Loucy (cell line): ENCODE data around the gene VAPB.

ENCODE experiments used
- EZH2phosphoT487 ChIP-seq: fragments of 200-600 bp; IDR thresholded peaks from 2 replicates; pipeline ENCODE4 v1.6.1; 2018; ENCODE audit warnings: antibody characterized with exemption, mild to moderate bottlenecking, moderate library complexity, borderline replicate concordance
- TF ChIP-seq, protein P1 (sequence below): fragments of 200-600 bp; sonication (generic); conservative IDR thresholded peaks from 2 replicates; pipeline ENCODE4 v1.5.1; 2014; ENCODE audit warnings: mild to moderate bottlenecking, antibody characterized with exemption, low read length

DNA sequence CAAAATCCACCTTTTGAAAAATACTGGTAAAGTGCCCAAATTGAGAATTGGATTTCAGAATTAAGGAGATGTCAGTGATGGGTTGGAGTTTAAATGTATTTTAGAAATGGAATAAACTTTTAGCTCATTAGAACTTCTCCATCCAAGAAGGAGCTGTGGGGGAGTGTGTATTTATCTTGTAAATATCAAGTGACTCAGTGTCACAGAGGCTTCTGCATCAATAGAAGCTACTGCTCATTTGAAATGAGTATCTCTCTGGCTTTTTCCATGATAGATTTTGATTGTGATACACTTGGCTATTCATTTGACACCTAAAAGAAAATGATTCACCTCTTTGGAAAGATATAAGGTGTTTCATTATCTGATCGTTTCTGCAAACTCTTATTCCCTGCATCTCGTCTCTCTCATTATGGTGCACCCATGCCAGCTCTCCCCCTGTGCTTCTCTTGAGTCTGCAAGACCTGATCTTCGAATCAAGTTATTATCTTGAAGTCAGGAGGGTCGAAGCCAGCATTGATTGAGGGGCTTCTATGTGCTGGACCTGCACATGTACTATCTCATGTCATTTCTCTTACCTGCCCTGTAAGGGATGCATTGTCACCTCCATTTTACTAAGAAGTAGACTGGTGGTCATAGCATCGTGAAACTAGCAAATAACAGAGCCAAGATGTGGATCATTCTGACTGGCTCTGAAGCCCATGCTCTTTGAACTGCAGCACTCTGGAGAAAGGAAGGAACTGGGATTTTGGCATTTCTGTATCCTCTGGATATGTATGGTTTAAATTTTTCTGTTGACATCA is 30.1 kb downstream of the VAPB start:
- TF ChIP-seq, protein P1, sequence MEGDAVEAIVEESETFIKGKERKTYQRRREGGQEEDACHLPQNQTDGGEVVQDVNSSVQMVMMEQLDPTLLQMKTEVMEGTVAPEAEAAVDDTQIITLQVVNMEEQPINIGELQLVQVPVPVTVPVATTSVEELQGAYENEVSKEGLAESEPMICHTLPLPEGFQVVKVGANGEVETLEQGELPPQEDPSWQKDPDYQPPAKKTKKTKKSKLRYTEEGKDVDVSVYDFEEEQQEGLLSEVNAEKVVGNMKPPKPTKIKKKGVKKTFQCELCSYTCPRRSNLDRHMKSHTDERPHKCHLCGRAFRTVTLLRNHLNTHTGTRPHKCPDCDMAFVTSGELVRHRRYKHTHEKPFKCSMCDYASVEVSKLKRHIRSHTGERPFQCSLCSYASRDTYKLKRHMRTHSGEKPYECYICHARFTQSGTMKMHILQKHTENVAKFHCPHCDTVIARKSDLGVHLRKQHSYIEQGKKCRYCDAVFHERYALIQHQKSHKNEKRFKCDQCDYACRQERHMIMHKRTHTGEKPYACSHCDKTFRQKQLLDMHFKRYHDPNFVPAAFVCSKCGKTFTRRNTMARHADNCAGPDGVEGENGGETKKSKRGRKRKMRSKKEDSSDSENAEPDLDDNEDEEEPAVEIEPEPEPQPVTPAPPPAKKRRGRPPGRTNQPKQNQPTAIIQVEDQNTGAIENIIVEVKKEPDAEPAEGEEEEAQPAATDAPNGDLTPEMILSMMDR, result no peak
- no peak for TF ChIP-seq EZH2phosphoT487
